SJSA1 (cell line): ENCODE measurements around the gene KLHL21. TPM values are rescaled to one million over a fixed set of nuclear protein-coding genes. Genes with fewer than 3 reads are reported as not detected.
"Not testable (repeated sequence)": the region's sequence is repeated elsewhere in the genome, so short reads cannot be mapped to it uniquely, and the experiment has no call there.

Experiments used
- DNase-seq, 2 experiments: peaks; one replicate each; pipeline ENCODE4 v3.0.0-alpha.2; 2015 to 2020; ENCODE audit warnings: low spot score in 2 of 2, low read depth in 1 of 2
- H3K27ac ChIP-seq: fragments of 250-450 bp; sonication (Bioruptor Pico); 2 replicates; pipeline ENCODE4 v1.5.1; 2020; ENCODE audit warnings: mild to moderate bottlenecking, moderate library complexity
- H3K27me3 ChIP-seq: fragments of 250-450 bp; sonication (Bioruptor Pico); replicated peaks from 2 replicates; pipeline ENCODE4 v1.5.1; 2020; ENCODE audit warnings: mild to moderate bottlenecking, moderate library complexity
- H3K36me3 ChIP-seq: fragments of 250-450 bp; sonication (Bioruptor Pico); 2 replicates; pipeline ENCODE4 v1.5.1; 2020; ENCODE audit warnings: mild to moderate bottlenecking
- H3K4me1 ChIP-seq: fragments of 250-450 bp; sonication (Bioruptor Pico); replicated peaks from 2 replicates; pipeline ENCODE4 v1.6.1; 2021; ENCODE audit warnings: mild to moderate bottlenecking
- H3K4me3 ChIP-seq: fragments of 250-450 bp; sonication (Bioruptor Pico); 2 replicates; pipeline ENCODE4 v1.5.1; 2020; ENCODE audit warnings: mild to moderate bottlenecking
- H3K9me3 ChIP-seq: fragments of 250-450 bp; sonication (Bioruptor Pico); replicated peaks from 2 replicates; pipeline ENCODE4 v1.5.1; 2020; ENCODE audit warnings: mild to moderate bottlenecking
- total RNA-seq: library from RNA; depleted of rRNA; stranded (reverse); fragments of >200 nt; shearing (Covaris generic); gene quantifications from 2 replicates; pipeline ENCODE4 v1.2.3, GENCODE V29; 2014

The KLHL21 gene
- total RNA-seq, 1 experiment from 2014 or later, result 19.9 TPM

DNA sequence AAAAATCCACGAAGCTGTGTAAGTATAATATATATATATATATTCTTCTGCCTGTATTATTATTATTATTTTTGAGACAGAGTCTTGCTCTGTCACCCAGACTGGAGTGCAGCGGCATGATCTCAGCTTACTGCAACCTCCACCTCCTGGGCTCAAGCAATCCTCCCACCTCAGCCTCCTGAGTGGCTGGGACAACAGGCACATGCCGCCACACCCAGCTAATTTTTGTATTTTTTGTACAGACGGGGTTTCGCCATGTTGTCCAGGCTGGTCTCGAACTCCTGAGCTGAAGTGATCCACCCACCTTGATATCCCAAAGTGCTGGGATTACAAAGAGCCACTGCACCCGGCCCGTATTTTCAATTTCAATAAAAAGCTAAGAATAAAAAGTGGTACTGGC is 2.7 kb downstream of the KLHL21 start:
- H3K4me3 ChIP-seq, DNase-seq, H3K9me3 ChIP-seq, H3K27ac ChIP-seq, H3K27me3 ChIP-seq: not testable (repeated sequence)
- H3K36me3 ChIP-seq, result peaks cover 44% of the 10 kb centered on the region
- H3K4me1 ChIP-seq, result peaks cover 42% of the 10 kb centered on the region

DNA sequence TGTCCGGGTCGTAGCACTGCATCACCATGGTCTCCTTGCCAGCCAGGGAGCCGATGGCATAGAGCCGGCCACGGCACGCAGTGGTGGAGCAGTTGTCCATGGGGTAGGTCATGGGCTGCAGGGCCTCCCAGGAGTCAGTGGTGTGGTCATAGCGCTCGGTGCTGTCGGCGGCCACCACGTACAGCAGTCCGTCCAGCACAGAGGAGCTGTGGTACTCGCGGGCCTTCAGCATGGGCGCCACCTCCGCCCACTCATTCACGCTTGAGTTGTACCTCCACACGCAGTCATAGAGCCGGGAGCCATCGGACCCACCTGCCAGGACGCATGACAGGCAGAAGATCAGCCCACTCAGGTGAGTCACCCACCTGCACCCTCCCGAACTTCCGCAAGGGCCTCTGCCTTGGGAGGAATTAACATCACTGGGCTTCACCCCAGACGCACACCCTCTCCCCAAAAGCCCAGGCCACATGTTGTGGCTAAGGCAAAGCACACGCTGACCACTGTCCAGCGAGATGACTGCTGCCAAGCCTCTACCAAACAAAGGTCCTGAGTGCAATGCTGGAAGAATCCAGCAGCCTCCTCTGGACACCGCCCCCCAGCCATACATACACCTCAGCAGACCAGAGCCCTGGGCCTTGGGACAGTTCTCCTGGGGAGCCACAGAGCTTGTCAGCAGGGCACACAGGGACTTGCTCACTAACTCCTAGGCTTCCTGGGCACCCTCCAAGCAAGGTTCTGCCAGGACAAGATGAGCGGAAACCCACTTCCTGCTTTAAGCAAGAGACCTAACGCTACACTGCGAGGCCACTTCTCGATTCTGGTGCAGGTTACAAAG is 3.3 kb downstream of the KLHL21 start:
- peaks cover 36% of the 10 kb centered on the region for H3K4me1 ChIP-seq
- no peak for DNase-seq
- peaks cover 48% of the 10 kb centered on the region for H3K36me3 ChIP-seq
- H3K9me3 ChIP-seq, result no peaks in the 10 kb centered on the region
- no peak overlapping the region for H3K27ac ChIP-seq
- no peaks in the 10 kb centered on the region for H3K27me3 ChIP-seq
- no peak overlapping the region for H3K4me3 ChIP-seq

DNA sequence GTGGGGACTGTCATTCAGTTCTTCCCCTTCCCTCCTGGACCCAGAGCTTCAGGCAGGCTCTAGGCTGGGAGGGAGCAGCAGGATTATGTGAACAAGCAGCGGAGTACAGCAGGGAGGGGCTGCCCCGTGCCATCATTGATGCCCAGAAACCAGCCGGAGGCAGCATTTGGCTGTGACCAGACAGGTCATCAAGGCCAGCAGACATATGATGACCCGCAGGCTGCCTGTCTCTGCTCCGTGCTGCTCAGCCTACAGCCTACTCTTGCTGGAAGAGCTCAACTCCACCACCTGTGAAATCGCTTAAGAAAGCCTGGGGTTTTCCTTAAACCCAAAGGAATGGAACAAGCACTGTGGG is 4.9 kb downstream of the KLHL21 start:
- H3K4me3 ChIP-seq, result no peak overlapping the region
- peaks cover 63% of the 10 kb centered on the region for H3K36me3 ChIP-seq
- no peak overlapping the region for H3K27ac ChIP-seq
- no peak for DNase-seq
- H3K27me3 ChIP-seq, result no peaks in the 10 kb centered on the region
- H3K9me3 ChIP-seq, result no peaks in the 10 kb centered on the region
- peaks cover 21% of the 10 kb centered on the region for H3K4me1 ChIP-seq

DNA sequence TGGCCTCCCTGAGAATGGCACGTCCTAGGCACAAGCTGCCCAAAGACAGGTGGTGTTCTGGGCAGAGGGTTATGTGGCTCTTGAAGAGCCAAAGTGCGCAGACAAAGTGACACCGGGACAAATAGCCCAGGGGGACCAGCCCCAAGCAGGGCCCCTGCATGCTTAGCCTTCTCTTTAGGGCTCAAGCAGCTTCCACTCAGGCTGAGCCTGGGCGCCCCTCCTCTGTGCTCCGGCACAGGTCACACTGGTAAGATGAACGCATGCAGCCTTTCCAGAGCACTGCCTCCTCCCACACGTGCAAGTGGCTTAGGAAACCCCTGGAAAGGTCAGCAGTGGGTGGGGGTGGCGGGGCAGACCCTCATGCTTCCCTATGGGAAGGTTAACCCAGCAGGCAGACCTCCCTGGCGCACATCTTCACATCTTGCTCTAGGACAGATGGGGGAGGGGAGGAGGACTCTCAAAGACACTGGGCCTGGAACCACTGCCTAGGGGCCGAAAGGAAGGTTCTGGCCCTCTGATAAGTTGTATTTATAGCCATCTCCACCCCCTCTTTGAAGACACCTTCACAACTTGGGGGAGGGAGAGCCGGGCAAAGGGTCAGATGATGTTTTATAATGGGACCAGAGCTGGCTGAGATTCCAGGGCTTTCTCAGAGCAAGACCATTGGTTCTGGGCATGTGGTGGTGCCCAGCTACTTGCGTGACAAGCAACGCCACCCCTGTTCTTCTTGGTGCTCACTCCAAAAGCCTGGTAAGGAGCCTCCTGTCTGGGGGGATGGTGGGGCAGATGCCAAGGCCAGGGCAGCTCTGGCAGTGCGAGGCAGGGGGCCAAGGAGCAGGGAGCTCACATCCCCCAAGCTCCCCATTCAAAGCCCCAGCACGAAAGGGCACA is 5.5 kb downstream of the KLHL21 start:
- Histone ChIP-seq H3K36me3 (peaks cover 69% of the 10 kb centered on the region), H3K9me3 (no peaks in the 10 kb centered on the region), H3K27me3 (no peaks in the 10 kb centered on the region), H3K27ac (no peak overlapping the region), H3K4me1 (peaks cover 16% of the 10 kb centered on the region), H3K4me3 (no peak overlapping the region)
- no peak for DNase-seq

DNA sequence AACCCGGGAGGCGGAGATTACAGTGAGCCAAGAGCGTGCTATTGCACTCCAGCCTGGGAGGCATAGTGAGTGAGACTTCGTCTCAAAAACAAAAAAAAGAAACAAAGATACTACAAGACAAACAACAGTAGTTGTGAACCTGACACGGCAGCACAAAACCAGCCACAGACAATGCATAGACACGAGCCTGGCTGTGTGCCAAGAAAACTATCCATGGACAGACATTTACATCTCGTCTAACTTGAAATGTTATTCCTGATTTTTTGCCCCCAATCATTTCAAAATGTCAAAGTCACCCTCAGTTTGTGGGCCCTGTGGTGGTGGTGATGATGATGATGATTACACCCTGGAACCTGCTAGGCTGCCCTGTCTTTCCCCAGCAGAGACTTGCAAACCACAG is 6.3 kb downstream of the KLHL21 start:
- H3K36me3 ChIP-seq, result peaks cover 77% of the 10 kb centered on the region
- H3K27ac ChIP-seq, result no peak overlapping the region
- no peak overlapping the region for H3K4me3 ChIP-seq
- no peak for DNase-seq
- no peaks in the 10 kb centered on the region for H3K27me3 ChIP-seq
- peaks cover 8% of the 10 kb centered on the region for H3K4me1 ChIP-seq
- no peaks in the 10 kb centered on the region for H3K9me3 ChIP-seq

DNA sequence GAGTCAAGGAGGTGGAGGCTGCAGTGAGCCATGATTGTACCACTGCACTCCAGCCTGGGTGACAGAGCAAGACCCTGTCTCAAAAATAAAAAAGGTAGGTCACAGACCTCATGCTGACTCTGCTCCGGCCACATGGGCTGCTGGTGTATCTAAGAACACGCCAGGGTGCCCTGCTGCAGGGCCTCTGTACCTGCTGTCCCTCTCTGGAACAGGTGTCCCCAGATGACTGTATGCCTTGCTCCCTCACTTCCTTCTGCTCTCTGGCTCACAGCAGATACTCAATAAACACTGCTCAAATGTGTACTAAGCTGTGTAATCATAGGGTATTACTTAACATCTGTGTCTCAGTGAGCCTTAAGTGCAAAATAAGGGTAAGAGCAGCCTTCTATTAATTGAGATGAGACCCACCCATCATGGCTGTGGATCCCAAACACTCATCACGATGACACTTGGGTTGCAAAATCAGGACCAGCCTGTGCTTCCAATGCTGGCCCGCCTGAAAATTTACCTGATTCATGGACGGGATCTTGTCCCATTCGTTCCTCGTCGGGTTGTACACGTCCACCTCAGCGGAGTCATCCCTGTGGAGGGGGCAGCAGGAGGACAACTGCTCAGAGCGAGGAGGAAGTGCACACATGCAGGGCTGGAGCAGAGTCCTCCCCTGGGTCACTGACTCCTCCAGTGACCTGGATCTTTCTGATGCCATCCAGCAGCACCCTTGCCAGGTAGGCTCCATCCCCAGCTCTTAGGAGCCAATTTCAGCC is 7.5 kb downstream of the KLHL21 start:
- Histone ChIP-seq H3K4me3 (no peak overlapping the region), H3K27ac (no peak overlapping the region), H3K9me3 (no peaks in the 10 kb centered on the region), H3K4me1 (peaks cover 1% of the 10 kb centered on the region), H3K36me3 (peaks cover 89% of the 10 kb centered on the region), H3K27me3 (no peaks in the 10 kb centered on the region)
- no peak for DNase-seq

DNA sequence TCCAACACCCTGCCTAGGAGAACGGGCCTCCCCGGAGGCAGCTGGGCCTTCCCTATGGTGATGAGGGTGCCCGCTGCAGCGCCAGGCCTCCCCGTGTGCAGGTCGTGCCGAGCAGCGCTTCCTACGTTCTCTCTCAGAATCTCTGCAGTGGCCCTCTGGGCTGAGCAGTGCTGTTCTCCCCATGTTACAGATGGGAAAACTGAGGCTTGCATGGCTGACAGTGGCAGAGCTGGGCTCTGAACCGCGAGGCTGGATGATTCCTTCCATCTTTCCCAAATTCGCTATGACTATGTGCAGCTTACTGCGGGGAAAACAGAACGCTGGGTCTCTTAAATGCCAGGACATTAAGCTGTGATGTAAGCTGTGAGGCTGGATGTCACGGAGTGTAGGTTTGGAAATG is 8.9 kb downstream of the KLHL21 start:
- no peaks in the 10 kb centered on the region for H3K27me3 ChIP-seq
- no peaks in the 10 kb centered on the region for H3K4me1 ChIP-seq
- H3K36me3 ChIP-seq, result peaks cover 94% of the 10 kb centered on the region
- DNase-seq, result no peak
- H3K27ac ChIP-seq, result no peak overlapping the region
- no peak overlapping the region for H3K4me3 ChIP-seq
- no peaks in the 10 kb centered on the region for H3K9me3 ChIP-seq

DNA sequence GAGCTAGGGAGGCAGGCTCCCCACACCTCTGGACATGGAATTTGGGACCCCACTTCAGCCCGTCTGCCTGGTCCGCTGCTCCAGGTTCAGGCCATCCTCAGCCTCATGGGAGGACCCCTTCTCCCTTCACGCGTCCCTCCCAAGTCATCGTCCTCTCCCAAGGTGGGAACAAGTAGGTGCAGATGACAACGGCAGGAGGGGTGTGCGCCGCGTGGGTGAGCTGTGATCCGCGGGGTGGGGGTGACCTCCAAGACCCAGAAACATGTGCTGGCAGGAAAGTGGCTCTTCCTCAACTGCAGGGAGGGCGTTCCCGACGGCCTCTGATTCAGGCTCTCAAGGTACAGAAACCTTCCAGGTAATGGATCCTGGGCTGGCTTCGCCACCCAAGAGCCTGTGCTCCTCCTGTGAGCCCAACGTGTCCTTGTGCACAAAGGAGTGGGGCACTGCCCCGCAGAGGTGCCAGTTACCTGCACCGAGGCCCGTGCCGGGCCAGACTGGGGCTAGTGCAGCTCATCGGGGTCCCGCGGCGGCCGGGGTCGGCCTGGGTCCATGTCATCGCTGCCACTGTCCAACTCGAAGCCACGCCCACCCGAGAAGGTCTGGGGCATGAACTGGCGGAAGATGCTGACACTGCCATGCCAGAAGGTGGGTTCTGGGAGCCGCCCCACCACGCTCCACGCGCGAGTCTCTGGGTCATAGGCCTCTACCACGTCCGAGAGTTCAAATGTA is 9.6 kb downstream of the KLHL21 start:
- H3K36me3 ChIP-seq, result peaks cover 97% of the 10 kb centered on the region
- H3K4me1 ChIP-seq, result no peaks in the 10 kb centered on the region
- no peak overlapping the region for H3K27ac ChIP-seq
- no peaks in the 10 kb centered on the region for H3K9me3 ChIP-seq
- no peaks in the 10 kb centered on the region for H3K27me3 ChIP-seq
- H3K4me3 ChIP-seq, result no peak overlapping the region
- no peak for DNase-seq

DNA sequence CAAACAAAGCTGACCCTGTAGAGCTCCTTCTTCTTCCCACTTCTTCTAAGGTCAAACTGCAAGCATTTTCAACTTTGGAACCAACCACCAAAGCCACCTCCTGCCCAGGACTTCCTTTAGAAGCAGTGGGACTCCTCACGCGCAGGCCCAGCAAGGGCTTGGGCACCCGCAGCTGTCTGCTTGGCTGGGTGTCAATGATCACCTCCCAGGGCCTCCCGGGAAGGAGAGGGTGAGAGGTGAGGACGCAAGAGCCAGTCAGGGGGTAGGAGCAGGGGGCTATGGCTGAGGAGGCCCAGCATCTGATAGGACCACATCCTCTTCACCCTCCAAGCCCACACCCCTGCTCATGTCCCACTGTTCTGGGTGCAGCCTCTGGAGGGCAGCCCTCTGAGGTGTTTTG is 10.2 kb downstream of the KLHL21 start:
- Histone ChIP-seq H3K27ac (no peak overlapping the region), H3K36me3 (peaks cover 97% of the 10 kb centered on the region), H3K27me3 (no peaks in the 10 kb centered on the region), H3K4me1 (no peaks in the 10 kb centered on the region), H3K4me3 (no peak overlapping the region), H3K9me3 (no peaks in the 10 kb centered on the region)
- no peak for DNase-seq

DNA sequence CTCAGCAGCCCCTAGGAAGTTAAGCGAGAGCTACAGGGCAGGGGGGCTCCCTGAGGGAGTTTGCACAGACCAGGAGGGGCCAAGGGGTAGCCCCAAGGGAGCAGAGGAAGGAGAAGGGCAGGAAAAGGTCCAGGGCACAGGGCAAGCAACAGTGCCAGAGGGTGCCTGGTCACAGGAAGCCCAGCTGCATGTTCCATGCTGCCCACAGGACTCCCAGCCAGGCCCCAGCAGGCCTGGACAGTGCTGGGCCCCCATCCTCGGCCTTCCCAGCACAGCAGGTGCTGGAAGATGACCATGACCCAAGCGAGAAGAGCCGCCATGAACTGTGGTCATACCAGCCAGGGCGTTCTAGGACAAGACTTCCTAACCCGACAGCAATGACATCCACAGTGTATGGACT is 11.0 kb downstream of the KLHL21 start:
- Histone ChIP-seq H3K9me3 (no peaks in the 10 kb centered on the region), H3K27ac (no peak overlapping the region), H3K4me3 (no peak overlapping the region), H3K27me3 (no peaks in the 10 kb centered on the region), H3K36me3 (peaks cover 97% of the 10 kb centered on the region), H3K4me1 (no peaks in the 10 kb centered on the region)
- DNase-seq, result no peak

DNA sequence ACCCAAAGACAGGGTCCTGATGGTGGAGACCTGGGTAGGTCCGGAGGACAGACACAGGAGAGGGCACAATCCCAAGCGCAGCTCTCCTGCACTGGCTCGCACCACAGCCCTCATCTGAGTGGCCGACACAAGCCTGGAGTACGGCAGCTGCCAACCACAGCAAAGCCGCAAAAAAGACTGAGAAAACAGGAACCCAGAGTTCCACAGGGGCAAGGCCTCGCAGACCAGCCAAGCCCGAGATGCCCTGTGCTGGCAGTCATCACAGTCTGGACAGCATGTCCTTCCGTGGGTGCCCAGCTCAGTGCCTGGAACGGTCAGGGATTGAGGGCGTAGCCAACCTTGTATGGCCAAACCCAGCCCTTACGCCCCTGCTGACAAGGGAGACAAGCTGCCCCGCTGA is 11.4 kb downstream of the KLHL21 start:
- Histone ChIP-seq H3K4me3 (no peak overlapping the region), H3K27ac (no peak overlapping the region), H3K27me3 (no peaks in the 10 kb centered on the region), H3K9me3 (no peaks in the 10 kb centered on the region), H3K4me1 (no peaks in the 10 kb centered on the region), H3K36me3 (peaks cover 93% of the 10 kb centered on the region)
- no peak for DNase-seq

DNA sequence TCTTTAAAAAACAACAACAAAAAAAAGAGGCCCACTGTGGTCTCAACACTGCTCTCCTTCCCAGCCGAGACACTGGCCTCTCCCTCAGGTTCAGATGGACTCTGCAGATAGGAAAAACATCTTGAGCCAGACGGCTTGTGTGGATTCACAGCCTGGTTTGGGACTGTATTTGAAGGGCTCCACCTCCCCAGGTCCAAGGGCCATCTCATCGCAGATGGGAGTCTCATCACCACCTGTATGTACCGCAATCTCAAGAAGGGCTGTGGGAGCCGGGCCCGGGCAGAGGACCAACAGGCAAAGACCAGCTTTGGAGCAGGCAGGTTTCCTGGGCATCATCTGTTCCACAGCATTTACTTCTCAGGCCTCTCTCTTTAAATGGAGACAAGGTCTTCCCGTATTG is 12.6 kb downstream of the KLHL21 start:
- H3K9me3 ChIP-seq, result no peaks in the 10 kb centered on the region
- peaks cover 82% of the 10 kb centered on the region for H3K36me3 ChIP-seq
- no peaks in the 10 kb centered on the region for H3K27me3 ChIP-seq
- no peaks in the 10 kb centered on the region for H3K4me1 ChIP-seq
- no peak overlapping the region for H3K4me3 ChIP-seq
- no peak for DNase-seq
- no peak overlapping the region for H3K27ac ChIP-seq

DNA sequence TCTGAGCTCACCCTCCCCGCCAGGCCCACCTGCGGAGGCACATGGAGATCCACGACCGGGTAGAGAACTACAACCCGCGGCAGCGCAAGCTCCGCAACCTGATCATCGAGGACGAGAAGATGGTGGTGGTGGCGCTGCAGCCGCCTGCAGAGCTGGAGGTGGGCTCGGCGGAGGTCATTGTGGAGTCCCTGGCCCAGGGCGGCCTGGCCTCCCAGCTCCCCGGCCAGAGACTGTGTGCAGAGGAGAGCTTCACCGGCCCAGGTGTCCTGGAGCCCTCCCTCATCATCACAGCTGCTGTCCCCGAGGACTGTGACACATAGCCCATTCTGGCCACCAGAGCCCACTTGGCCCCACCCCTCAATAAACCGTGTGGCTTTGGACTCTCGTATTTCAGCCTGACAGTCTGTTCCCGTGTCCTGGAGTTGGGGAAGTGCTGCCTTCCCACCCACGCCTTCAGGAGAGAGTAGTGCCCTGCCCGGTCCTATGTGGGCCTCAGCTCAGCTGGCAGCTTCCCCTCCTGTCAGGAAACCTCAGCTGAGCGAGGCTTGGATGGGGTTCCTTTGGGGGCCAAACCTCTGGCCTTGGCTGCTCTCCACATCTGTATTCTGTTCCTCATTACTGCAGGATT is 13.7 kb downstream of the KLHL21 start:
- Histone ChIP-seq H3K4me1 (no peaks in the 10 kb centered on the region), H3K9me3 (no peaks in the 10 kb centered on the region), H3K36me3 (peaks cover 76% of the 10 kb centered on the region), H3K4me3 (no peak overlapping the region), H3K27me3 (no peaks in the 10 kb centered on the region), H3K27ac (no peak overlapping the region)
- DNase-seq, result no peak
